Measurements from ENCODE around the gene KMT2C.
"Not testable (repeated sequence)": the region's sequence is repeated elsewhere in the genome, so short reads cannot be mapped to it uniquely, and the experiment has no call there.

Gene KMT2C

GRCh38 chr7:152469576-152469975, 33.8 kb upstream of the KMT2C start:
- DNase-seq (ENCODE audit: low read depth); H3K4me3 ChIP-seq (ENCODE audit: low read length): not testable (repeated sequence)

- no peak for TF ChIP-seq CTCF (IDR thresholded peaks at IDR 0.05; ENCODE audit: insufficient read depth, low read depth, low read length, missing control alignments)
- DNase-seq (ENCODE audit: low read depth) = no peak
- H3K4me3 ChIP-seq (ENCODE audit: low read length) = no peak overlapping the region
Observed at GRCh38 chr7:152467225-152467624, 31.4 kb upstream of the KMT2C start.

- peak overlapping the region; percentile 64 for H3K4me3 ChIP-seq (ENCODE audit: low read length)
- DNase-seq (ENCODE audit: low read depth) = no peak
- TF ChIP-seq CTCF (IDR thresholded peaks at IDR 0.05; ENCODE audit: insufficient read depth, low read depth, low read length, missing control alignments) = no peak
Observed at GRCh38 chr7:152465119-152465387, 29.2 kb upstream of the KMT2C start.

GRCh38 chr7:152464312-152465118, 28.7 kb upstream of the KMT2C start:
- peak overlapping the region; percentile 64 for H3K4me3 ChIP-seq (ENCODE audit: low read length)
- DNase-seq (ENCODE audit: low read depth) = peak; percentile 77
- TF ChIP-seq CTCF (IDR thresholded peaks at IDR 0.05; ENCODE audit: insufficient read depth, low read depth, low read length, missing control alignments) = no peak

GRCh38 chr7:152463709-152464311, 28.0 kb upstream of the KMT2C start:
- peak; percentile 100 for DNase-seq (ENCODE audit: low read depth)
- no peak for TF ChIP-seq CTCF (IDR thresholded peaks at IDR 0.05; ENCODE audit: insufficient read depth, low read depth, low read length, missing control alignments)
- peak overlapping the region; percentile 68 for H3K4me3 ChIP-seq (ENCODE audit: low read length)

GRCh38 chr7:152462995-152463708, 27.3 kb upstream of the KMT2C start:
- DNase-seq (ENCODE audit: low read depth) = peak; percentile 36
- H3K4me3 ChIP-seq (ENCODE audit: low read length) = peak overlapping the region; percentile 68
- no peak for TF ChIP-seq CTCF (IDR thresholded peaks at IDR 0.05; ENCODE audit: insufficient read depth, low read depth, low read length, missing control alignments)

- no peak overlapping the region for H3K4me3 ChIP-seq (ENCODE audit: low read length)
- peak; percentile 6 for DNase-seq (ENCODE audit: low read depth)
Observed at GRCh38 chr7:152459724-152460251, 24.0 kb upstream of the KMT2C start.

More at GRCh38 chr7:152459724-152460251, 24.0 kb upstream of the KMT2C start:
- TF ChIP-seq CTCF (IDR thresholded peaks at IDR 0.05; ENCODE audit: insufficient read depth, low read depth, low read length, missing control alignments) = no peak
